Measurements from ENCODE around the gene HOXB13. TPM values are rescaled to one million over a fixed set of nuclear protein-coding genes. Genes with fewer than 3 reads are reported as not detected.

HOXB13 gene
- total RNA-seq, 4 donors from 2014 or later, result not detected

DNA sequence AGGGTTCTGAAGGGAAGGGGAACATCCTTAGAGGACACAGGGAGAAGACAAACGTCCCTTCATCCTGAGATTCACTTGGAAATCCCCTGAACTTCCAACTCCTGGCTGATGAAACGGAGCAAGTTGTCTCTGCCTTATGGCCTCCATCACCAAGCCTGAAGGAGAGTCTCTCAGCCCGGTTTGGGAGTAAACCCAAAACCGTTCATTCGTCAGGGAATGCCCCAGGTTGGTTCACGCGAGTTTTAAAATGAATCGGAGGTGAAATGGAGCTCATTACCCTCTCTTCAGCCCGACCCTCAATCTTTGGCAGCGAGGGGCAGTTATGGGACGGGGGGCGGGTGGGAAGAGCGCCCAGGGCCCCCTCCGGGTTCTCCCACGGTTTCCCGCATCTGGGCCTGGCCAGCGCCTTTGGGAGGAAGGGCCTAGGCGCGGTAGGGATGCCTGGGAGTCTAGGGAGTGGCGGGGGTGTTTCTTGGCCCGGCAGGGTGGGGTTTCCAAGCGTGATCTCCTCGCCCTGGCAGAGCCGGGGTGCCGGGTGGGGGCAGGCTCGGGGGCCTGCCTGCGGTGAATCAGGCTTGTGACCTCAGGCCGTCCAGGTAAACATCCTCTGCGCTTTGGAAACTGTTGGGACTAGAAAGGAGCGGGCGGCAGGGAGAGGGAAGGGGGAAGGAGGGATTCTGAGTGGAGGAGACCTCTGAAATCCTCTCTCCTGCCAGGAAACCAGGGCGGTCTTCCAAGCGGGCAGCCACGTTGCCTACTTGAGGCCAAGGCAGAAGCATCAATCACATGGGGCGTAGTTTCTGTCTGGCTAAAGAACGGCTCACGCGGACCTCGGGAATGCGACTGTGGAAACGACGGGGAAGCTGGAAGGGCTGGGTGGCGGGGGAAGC lies 24.1 kb upstream of the HOXB13 start:
- Histone ChIP-seq H3K27ac (no peak overlapping the region), H3K4me1 (peaks cover 0 to 30% (median 10%) of the 10 kb centered on the region in 3 donors), H3K27me3 (peaks cover 100% of the 10 kb centered on the region), H3K4me3 (no peak overlapping the region), H3K9me3 (no peaks in the 10 kb centered on the region), H3K36me3 (no peaks in the 10 kb centered on the region)
- no peak for ATAC-seq
- WGBS, 2 donors (ENCODE audit: low coverage in 1 of 2), result 3% methylated on average over 8 to 10 of the region's 43 CpGs
- no peak for TF ChIP-seq POLR2AphosphoS5 (IDR thresholded peaks at IDR 0.05)
- TF ChIP-seq, protein P1, sequence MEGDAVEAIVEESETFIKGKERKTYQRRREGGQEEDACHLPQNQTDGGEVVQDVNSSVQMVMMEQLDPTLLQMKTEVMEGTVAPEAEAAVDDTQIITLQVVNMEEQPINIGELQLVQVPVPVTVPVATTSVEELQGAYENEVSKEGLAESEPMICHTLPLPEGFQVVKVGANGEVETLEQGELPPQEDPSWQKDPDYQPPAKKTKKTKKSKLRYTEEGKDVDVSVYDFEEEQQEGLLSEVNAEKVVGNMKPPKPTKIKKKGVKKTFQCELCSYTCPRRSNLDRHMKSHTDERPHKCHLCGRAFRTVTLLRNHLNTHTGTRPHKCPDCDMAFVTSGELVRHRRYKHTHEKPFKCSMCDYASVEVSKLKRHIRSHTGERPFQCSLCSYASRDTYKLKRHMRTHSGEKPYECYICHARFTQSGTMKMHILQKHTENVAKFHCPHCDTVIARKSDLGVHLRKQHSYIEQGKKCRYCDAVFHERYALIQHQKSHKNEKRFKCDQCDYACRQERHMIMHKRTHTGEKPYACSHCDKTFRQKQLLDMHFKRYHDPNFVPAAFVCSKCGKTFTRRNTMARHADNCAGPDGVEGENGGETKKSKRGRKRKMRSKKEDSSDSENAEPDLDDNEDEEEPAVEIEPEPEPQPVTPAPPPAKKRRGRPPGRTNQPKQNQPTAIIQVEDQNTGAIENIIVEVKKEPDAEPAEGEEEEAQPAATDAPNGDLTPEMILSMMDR (IDR thresholded peaks at IDR 0.05), result no peak
- TF ChIP-seq POLR2A (IDR thresholded peaks at IDR 0.05), result no peak
- TF ChIP-seq EP300 (IDR thresholded peaks at IDR 0.05), result no peak

DNA sequence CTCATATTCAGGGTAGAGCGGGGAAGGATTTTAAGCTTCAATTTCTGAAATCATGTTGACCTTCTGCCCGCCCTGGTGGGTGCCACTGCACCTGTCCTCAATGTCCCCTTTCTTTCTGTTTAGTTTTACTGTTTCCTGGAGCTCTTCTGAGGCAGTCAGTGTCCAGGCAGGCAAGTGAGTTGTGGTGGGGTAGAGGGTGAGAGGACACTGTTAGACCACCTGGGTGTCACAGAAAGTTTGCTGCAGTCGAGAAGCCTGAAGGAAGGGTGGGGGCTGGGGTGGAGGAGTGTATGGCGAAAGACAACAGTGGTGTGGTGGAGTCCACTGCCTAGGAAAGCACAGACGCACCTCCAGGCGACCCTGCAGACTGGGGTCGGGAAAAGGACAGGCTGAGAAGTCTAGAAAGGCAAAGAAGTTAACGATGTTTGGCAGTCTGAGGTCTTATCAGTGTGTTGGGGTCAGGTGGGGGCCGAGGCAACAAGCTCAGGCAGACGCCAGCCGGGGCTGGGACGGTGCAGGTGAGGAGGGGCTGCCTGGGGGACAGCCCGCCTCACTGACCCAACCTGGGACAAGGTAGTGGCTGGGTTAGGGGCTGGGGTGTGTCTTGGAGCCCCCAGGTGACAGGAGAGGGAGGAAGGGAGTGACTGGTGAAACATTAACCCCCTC lies 23.3 kb upstream of the HOXB13 start:
- Histone ChIP-seq H3K27ac (no peak overlapping the region), H3K36me3 (no peaks in the 10 kb centered on the region), H3K4me1 (peaks cover 0 to 30% (median 10%) of the 10 kb centered on the region in 3 donors), H3K4me3 (no peak overlapping the region), H3K9me3 (no peaks in the 10 kb centered on the region), H3K27me3 (peaks cover 100% of the 10 kb centered on the region)
- 3 to 6% methylated on average over 10 to 12 of the region's 13 CpGs for WGBS, 2 donors (ENCODE audit: low coverage in 1 of 2)
- no peak for TF ChIP-seq EP300 (IDR thresholded peaks at IDR 0.05)
- TF ChIP-seq, protein P1 (IDR thresholded peaks at IDR 0.05), result no peak
- no peak for TF ChIP-seq POLR2AphosphoS5 (IDR thresholded peaks at IDR 0.05)
- no peak for TF ChIP-seq POLR2A (IDR thresholded peaks at IDR 0.05)
- no peak for ATAC-seq

DNA sequence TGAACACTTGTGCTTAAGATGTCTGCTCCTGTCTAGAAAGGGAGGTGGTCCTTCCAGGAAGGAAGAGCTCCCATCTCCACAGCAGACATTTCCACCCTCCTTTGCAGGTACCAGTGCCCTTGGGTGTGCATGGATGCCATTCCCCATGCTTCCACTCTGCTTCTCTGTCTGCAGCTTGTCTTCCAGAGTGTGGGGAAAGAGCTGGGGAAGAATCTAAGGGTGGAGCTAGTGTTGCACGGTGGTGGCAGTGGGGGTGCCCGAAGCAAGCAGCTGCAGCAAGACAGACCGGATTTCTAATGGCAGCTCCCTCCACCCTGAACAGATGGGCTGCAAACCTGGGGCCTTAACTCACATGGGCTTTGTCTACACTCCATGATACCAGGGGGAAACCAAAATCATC lies 22.6 kb upstream of the HOXB13 start:
- H3K4me3 ChIP-seq, result no peak overlapping the region
- no peak for ATAC-seq
- no peaks in the 10 kb centered on the region for H3K9me3 ChIP-seq
- TF ChIP-seq POLR2AphosphoS5 (IDR thresholded peaks at IDR 0.05), result no peak
- TF ChIP-seq EP300 (IDR thresholded peaks at IDR 0.05), result no peak
- TF ChIP-seq, protein P1 (IDR thresholded peaks at IDR 0.05), result no peak
- TF ChIP-seq POLR2A (IDR thresholded peaks at IDR 0.05), result no peak
- no peak overlapping the region for H3K27ac ChIP-seq
- H3K27me3 ChIP-seq, result peaks cover 100% of the 10 kb centered on the region
- no CpG with 5 or more reads among the region's 3 CpGs for WGBS, 2 donors (ENCODE audit: low coverage in 1 of 2)
- peaks cover 0 to 30% (median 10%) of the 10 kb centered on the region in 3 donors for H3K4me1 ChIP-seq
- H3K36me3 ChIP-seq, result no peaks in the 10 kb centered on the region

DNA sequence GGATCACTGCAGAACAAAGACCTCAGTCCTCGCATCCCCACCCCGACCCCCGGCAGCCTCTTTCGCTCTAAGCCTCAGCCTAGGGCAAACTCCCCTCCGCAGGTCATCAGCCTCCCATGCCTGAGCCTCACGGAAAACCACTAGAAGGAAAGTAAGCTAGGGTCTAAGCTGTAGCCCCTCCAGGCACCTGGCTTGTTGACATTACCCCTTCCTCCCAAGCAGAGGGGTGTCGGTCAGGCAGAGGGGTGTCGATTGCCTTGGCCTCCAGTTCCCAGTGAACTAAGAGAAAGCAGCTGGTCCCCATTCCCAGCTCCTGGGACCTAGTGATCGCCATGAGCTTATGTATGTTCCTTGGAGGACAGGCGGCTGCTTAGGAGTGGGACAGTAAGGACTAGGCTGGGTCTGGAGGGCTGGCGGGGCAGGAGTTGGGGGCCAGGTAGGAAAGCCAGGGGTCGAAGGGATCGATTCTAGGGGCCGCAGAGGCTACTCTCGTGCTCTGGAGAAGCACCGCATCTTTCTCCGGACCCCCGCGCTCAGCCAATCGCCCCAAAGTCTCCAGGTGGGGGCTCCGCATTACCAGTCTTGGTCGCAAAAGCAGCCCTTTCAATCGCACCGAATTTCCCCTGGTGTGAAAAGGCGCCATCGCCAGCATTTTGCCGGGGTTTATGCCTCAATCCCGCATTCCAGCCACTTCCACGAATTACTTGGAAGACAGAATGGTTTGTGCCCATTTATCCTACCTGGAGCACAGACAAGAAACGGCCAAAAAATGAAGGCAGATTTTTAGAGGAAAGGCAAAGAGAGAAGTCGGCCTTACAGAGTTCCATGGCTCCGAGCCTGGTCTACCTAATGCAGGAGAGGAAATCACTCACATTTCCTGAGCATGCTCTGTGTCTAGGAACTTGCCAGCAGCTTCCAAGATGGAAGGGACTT lies 21.3 kb upstream of the HOXB13 start:
- H3K36me3 ChIP-seq, result no peaks in the 10 kb centered on the region
- H3K4me1 ChIP-seq, result peaks cover 0 to 27% (median 5%) of the 10 kb centered on the region in 3 donors
- TF ChIP-seq POLR2AphosphoS5 (IDR thresholded peaks at IDR 0.05), result no peak
- no peak for TF ChIP-seq EP300 (IDR thresholded peaks at IDR 0.05)
- TF ChIP-seq, protein P1 (IDR thresholded peaks at IDR 0.05), result no peak
- TF ChIP-seq POLR2A (IDR thresholded peaks at IDR 0.05), result no peak
- no peak for ATAC-seq
- H3K9me3 ChIP-seq, result no peaks in the 10 kb centered on the region
- H3K27ac ChIP-seq, result no peak overlapping the region
- peaks cover 100% of the 10 kb centered on the region for H3K27me3 ChIP-seq
- 9 to 40% methylated on average over 1 to 11 of the region's 32 CpGs for WGBS, 2 donors (ENCODE audit: low coverage in 1 of 2)
- no peak overlapping the region for H3K4me3 ChIP-seq
